GM20000 (cell line): Measurements from ENCODE around the gene DEGS2.

ENCODE experiments used
- DNase-seq: peaks from one replicate; pipeline ENCODE4 v3.0.0; 2012; ENCODE audit warnings: low spot score
- TF ChIP-seq, protein P1 (sequence below): IDR thresholded peaks from 2 replicates; pipeline ENCODE4 v1.5.1; 2012; ENCODE audit warnings: mild to moderate bottlenecking, control low read depth; ENCODE audit errors: extremely low read depth, missing control alignments

Gene DEGS2

DNA sequence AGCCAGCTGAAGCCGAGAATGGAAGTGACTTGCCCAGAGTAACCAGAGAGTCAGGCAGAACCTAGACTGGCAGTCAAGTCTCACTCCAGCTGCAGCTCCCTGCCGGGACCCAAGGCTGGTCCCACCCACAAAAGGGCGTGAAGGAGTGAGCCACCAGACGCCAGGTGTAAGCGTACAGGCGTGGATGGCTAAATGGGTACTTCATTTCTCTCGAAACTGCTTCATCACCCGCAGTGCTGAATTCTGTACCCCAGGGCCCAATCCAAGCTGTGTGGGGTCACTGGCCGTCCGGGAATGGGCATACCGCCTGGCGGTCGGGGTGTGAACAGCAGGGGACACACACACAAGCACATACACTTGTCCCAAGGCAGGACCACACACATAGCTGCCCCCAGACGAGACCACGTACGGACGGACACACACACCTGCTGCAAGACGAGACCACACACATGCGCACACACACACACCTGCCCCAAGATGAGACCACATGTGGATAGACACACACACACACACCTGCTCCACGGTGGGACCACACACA is 34.8 kb downstream of the DEGS2 start:
- TF ChIP-seq, protein P1, sequence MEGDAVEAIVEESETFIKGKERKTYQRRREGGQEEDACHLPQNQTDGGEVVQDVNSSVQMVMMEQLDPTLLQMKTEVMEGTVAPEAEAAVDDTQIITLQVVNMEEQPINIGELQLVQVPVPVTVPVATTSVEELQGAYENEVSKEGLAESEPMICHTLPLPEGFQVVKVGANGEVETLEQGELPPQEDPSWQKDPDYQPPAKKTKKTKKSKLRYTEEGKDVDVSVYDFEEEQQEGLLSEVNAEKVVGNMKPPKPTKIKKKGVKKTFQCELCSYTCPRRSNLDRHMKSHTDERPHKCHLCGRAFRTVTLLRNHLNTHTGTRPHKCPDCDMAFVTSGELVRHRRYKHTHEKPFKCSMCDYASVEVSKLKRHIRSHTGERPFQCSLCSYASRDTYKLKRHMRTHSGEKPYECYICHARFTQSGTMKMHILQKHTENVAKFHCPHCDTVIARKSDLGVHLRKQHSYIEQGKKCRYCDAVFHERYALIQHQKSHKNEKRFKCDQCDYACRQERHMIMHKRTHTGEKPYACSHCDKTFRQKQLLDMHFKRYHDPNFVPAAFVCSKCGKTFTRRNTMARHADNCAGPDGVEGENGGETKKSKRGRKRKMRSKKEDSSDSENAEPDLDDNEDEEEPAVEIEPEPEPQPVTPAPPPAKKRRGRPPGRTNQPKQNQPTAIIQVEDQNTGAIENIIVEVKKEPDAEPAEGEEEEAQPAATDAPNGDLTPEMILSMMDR = no peak
- no peak for DNase-seq

- TF ChIP-seq, protein P1 = no peak
- DNase-seq = no peak
Observed at GRCh38 chr14:100123618-100124017, 35.8 kb downstream of the DEGS2 start.

DNA sequence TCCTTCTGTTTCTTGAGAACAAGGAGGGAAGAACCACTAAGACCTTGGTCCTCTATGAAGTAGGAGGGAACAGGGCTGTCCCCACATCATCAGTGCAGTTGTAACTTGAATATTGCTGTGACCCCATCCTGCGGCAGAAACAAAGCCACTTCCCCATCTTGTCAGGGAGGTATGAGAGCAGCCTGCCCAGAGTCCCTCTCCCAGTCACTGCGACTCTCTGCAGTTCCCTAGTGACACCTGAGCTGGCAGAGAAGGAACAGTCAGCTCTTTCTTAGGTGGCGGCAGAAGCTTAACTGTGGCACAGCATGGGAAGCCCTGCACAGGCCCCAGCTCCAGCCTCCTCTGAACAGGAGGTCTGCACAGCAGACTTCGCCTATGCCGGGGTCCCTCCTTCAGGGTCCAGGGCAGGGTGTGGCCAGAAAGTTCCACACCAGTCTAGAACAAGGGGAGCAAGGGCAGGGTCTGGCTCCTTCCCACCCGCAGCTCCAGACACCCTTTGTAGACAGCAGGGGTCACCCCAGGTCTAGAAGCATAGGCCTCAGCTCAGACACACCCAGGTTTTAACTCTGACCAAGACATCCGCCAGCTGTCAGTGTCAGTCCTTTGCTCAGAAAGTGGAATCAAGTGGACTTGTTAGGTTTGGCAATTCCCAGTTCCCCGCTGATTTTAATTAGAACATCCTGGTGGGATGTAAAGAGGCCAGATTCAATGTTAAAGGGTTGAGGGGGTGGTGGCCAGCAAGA is 36.8 kb downstream of the DEGS2 start:
- TF ChIP-seq, protein P1 = no peak
- no peak for DNase-seq

- TF ChIP-seq, protein P1 = no peak
- DNase-seq = no peak
Observed at GRCh38 chr14:100121643-100122480, 37.6 kb downstream of the DEGS2 start.

DNA sequence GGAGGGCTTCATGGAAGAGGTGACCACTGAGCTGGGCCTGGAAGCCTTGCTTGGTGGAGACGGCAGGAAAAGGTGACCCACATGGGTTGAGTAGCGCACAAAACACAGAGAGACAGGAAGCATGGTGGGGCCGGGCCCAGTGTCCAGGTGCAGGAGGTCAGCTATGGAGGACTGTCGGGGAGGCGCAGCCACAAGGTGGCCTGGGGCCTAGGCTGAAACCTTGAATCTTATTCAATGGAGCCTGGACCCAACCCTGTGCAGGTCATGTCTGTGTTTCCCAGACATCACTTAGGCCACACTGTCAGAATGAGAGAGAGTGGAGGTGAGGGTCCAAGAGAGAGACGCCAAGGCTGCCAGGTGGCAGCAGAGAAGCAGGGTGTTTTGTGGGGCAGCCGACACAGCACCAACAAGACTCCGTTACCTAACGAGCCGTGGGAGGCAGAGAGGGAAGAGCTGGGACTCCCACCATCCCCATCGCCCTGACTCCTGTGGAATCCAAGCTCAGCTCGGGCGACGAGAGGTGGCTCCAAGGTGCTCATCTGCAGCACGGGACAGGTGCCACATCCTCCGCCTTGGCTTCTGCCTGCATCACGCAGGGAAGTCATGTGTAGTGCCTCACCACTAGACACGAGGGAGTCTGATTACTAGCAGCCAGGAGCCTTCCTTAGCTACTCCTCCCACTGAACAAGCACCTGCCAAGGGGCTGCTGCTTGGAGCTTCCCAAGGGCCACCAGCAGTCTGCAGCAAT is 38.7 kb downstream of the DEGS2 start:
- DNase-seq = no peak
- TF ChIP-seq, protein P1 = no peak

DNA sequence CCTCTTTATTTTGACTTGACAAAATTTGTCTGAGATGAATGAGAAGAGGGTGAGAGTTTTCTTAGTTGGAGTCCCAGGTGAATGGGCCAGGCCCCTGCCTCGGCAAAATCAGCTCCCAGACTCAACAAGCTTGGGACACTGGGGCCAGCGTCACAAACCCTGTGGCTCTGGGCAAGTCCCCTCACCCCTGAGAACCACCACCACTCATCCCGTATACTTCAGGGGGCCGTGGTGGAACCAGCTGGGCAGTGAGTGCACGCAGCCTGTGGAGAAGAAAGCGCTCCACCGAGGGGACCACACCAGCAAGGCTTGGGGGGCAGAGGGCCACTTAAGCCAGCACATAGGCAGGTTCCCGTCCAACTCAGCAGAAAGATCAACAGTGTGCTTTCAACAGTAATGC is 40.2 kb downstream of the DEGS2 start:
- TF ChIP-seq, protein P1 = no peak
- no peak for DNase-seq
